ENCODE results near the gene PTPRB. TPM values are rescaled to one million over a fixed set of nuclear protein-coding genes. Genes with fewer than 3 reads are reported as not detected.

The PTPRB gene
- polyA plus RNA-seq, 2 of the 4 experiments (the other 2 are of a cell fraction): 0.34 to 0.57 TPM

DNA sequence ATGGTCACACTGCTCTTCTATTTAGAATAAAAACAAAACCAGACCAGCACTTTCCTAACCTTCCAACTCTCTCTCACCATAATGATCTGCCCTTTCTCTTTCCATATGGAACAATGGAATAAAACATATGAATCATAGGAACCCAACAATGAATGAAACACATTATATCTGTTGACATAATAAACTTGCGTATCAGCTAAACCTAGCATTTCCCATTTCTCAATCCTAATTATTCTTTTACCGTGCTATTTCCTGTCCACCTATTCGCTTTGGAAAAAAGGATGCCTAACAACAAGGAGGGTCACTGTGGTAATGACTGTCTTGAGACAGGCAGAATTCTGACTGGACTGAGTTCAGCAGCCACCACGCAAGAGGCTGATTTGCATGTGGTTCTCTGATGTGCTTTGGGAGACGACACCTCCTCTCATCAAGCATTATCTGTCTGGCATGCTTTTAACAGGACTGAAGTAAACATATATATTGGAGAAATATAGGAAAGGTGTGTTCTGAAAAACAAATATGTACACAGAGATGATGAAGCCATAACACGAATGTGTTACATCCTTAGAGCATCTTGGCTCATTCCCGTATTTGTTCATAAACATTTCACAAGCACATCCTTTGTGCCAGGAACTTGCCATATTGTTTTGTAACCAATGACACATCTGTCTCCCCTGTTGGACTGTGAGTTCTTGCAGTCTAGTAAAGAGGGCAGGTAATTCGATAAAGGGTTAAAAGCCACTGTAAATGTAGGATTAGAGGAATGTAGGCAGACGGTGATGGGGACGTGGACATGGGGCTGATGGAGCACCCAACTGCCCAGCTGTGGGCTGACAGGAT lies 87.7 kb downstream of the PTPRB start:
- ATAC-seq: no peak
- no peak overlapping the region for H3K4me2 ChIP-seq
- H3K9me3 ChIP-seq: no peaks in the 10 kb centered on the region
- CTCF ChIA-PET: no interaction called here
- no peak overlapping the region for H3K27ac ChIP-seq
- peak in 1 of 2 experiments; percentile 14 for DNase-seq (ENCODE audit: low read depth in 1 of 2, low spot score in 1 of 2)
- TF ChIP-seq HOXB5 (CRISPR knock-in tag; IDR thresholded peaks at IDR 0.05): no peak
- H3K4me3 ChIP-seq: no peak overlapping the region
- FAIRE-seq: no peak
- WGBS (ENCODE audit: missing lambda C conversion rate): 38% methylated on average over 10 of the region's 10 CpGs
- POLR2A ChIA-PET: no interaction called here
- H3K4me1 ChIP-seq: no peaks in the 10 kb centered on the region

DNA sequence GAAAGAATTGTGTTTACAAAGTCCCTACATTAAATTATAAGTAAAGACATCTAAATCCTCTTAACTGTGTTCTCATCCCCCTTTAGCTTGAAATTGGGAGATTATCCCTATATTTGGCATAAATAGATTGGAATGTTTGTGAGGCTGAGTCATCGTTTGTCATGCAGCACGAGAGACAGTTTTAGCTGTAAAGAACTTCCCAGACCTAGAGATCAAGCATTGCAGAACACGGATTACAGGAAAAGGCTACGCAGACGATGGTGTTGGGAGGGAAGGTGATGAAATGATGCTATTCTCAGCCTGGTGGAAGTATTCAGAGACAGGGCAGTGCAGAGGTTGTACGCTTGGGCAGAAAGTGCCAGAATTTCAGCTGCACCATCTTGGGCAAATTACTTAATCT lies 93.8 kb downstream of the PTPRB start:
- ATAC-seq (peak; percentile 85 to 95), DNase-seq (ENCODE audit: low read depth in 1 of 2, low spot score in 1 of 2) (peak; percentile 25 to 62), FAIRE-seq (peak; percentile 93)
- 7% methylated on average over 6 of the region's 6 CpGs for WGBS (ENCODE audit: missing lambda C conversion rate)
- CTCF ChIA-PET: interaction anchor here (0.5 to 1.0 kb wide), 2 partner anchors 190 to 665 kb away, joined by 3 read pairs; no protein-coding TSS in a partner anchor
- Histone ChIP-seq H3K27ac (no peak overlapping the region), H3K9me3 (no peaks in the 10 kb centered on the region), H3K4me2 (peak overlapping the region; percentile 35; the same call in 2 of the 3 replicates), H3K4me1 (peaks cover 10% of the 10 kb centered on the region), H3K4me3 (no peak overlapping the region)
- TF ChIP-seq FOSL2 (IDR thresholded peaks at IDR 0.05) (0 out of 2 replicates have a peak, but pooled peaks have one; percentile 22), FOSL2 (CRISPR knock-in tag; IDR thresholded peaks at IDR 0.05) (peak; percentile 67), BHLHE40 (IDR thresholded peaks at IDR 0.05; ENCODE audit: low read depth, low read length) (no peak), ZFP36 (IDR thresholded peaks at IDR 0.05; ENCODE audit: borderline replicate concordance, partially characterized antibody) (peak; percentile 9), MAFK (IDR thresholded peaks at IDR 0.05; ENCODE audit: partially characterized antibody) (peak; percentile 10), CEBPB (IDR thresholded peaks at IDR 0.05) (no peak), RNF2 (IDR thresholded peaks at IDR 0.05; ENCODE audit: borderline replicate concordance, low read depth) (no peak)
- TF ChIP-seq, protein P1, sequence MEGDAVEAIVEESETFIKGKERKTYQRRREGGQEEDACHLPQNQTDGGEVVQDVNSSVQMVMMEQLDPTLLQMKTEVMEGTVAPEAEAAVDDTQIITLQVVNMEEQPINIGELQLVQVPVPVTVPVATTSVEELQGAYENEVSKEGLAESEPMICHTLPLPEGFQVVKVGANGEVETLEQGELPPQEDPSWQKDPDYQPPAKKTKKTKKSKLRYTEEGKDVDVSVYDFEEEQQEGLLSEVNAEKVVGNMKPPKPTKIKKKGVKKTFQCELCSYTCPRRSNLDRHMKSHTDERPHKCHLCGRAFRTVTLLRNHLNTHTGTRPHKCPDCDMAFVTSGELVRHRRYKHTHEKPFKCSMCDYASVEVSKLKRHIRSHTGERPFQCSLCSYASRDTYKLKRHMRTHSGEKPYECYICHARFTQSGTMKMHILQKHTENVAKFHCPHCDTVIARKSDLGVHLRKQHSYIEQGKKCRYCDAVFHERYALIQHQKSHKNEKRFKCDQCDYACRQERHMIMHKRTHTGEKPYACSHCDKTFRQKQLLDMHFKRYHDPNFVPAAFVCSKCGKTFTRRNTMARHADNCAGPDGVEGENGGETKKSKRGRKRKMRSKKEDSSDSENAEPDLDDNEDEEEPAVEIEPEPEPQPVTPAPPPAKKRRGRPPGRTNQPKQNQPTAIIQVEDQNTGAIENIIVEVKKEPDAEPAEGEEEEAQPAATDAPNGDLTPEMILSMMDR (IDR thresholded peaks at IDR 0.05): no peak
- POLR2A ChIA-PET: no interaction called here

DNA sequence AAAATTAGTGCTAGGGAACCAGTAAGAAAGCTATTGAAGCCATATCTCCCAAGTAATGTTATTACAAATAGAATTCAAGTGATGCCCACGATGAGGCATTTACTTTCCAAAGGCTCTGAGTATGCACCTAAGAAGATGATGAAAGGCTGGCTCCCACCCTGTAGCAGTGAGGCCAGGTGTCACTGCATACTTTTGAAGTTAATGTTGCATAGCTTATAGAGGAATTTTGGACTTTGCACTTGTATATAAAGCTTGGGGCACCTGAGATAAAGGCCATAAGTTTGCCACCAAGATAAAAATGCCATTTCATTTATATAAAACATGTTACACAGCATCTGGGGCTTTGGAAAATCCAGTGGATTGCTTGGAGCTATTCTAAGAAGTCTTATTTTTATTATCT lies 96.2 kb downstream of the PTPRB start:
- ATAC-seq (no peak), DNase-seq (ENCODE audit: low read depth in 1 of 2, low spot score in 1 of 2) (no peak), FAIRE-seq (no peak)
- CTCF ChIA-PET: interaction anchor here (1.0 to 1.4 kb wide), 2 partner anchors 12 to 15 kb away, joined by 3 read pairs; no protein-coding TSS in a partner anchor
- H3K4me2 ChIP-seq: no peak overlapping the region
- H3K4me3 ChIP-seq: no peak overlapping the region
- H3K9me3 ChIP-seq: no peaks in the 10 kb centered on the region
- H3K27ac ChIP-seq: no peak overlapping the region
- WGBS (ENCODE audit: missing lambda C conversion rate): 5% methylated on average over 1 of the region's 1 CpG
- POLR2A ChIA-PET: no interaction called here
- H3K4me1 ChIP-seq: peaks cover 10% of the 10 kb centered on the region
- TF ChIP-seq RNF2 (IDR thresholded peaks at IDR 0.05; ENCODE audit: borderline replicate concordance, low read depth): no peak
- TF ChIP-seq, protein P2, sequence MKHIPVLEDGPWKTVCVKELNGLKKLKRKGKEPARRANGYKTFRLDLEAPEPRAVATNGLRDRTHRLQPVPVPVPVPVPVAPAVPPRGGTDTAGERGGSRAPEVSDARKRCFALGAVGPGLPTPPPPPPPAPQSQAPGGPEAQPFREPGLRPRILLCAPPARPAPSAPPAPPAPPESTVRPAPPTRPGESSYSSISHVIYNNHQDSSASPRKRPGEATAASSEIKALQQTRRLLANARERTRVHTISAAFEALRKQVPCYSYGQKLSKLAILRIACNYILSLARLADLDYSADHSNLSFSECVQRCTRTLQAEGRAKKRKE (CRISPR knock-in tag; IDR thresholded peaks at IDR 0.05; ENCODE audit: low read depth): no peak
- TF ChIP-seq NR3C1 (IDR thresholded peaks at IDR 0.05): no peak

DNA sequence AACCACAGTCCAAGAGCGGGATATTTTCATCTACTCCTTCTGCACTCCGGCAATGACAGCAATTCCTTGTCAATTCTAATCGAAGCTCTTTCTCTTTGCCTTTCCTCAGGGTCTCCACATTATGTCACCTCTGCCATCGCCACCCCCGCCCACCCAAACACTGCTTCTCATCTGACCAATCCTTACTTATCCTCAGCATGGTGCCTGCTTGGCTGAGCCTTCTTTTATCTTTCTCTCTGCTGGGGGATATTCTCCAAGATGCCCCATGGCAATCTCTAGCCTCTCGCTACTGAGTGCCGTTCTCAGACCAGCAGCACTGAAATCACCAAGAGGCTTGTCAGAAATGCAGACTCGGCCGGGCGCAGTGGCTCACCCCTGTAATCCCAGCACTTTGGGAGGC lies 100.6 kb downstream of the PTPRB start:
- ATAC-seq (no peak), FAIRE-seq (no peak), DNase-seq (ENCODE audit: low read depth in 1 of 2, low spot score in 1 of 2) (no peak)
- POLR2A ChIA-PET: no interaction called here
- no peak overlapping the region for H3K4me2 ChIP-seq
- WGBS (ENCODE audit: missing lambda C conversion rate): 70% methylated on average over 10 of the region's 10 CpGs
- no peak overlapping the region for H3K4me3 ChIP-seq
- CTCF ChIA-PET: no interaction called here
- no peak overlapping the region for H3K27ac ChIP-seq
- TF ChIP-seq POLR2A (IDR thresholded peaks at IDR 0.05; ENCODE audit: low read length): no peak
- TF ChIP-seq KDM5A (IDR thresholded peaks at IDR 0.05): no peak
- TF ChIP-seq CBX8 (IDR thresholded peaks at IDR 0.05): no peak
- TF ChIP-seq, protein P3, sequence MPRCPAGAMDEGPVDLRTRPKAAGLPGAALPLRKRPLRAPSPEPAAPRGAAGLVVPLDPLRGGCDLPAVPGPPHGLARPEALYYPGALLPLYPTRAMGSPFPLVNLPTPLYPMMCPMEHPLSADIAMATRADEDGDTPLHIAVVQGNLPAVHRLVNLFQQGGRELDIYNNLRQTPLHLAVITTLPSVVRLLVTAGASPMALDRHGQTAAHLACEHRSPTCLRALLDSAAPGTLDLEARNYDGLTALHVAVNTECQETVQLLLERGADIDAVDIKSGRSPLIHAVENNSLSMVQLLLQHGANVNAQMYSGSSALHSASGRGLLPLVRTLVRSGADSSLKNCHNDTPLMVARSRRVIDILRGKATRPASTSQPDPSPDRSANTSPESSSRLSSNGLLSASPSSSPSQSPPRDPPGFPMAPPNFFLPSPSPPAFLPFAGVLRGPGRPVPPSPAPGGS (IDR thresholded peaks at IDR 0.05): no peak
- no peak for TF ChIP-seq PHF8 (IDR thresholded peaks at IDR 0.05; ENCODE audit: borderline replicate concordance, low read depth)
- TF ChIP-seq RFX5 (IDR thresholded peaks at IDR 0.05): no peak
- no peak for TF ChIP-seq HOXB13 (CRISPR knock-in tag; IDR thresholded peaks at IDR 0.05; ENCODE audit: low read depth)
- no peak for TF ChIP-seq HOXB5 (CRISPR knock-in tag; IDR thresholded peaks at IDR 0.05)
- TF ChIP-seq FOSL2 (IDR thresholded peaks at IDR 0.05): no peak
- no peak for TF ChIP-seq FOSL2 (CRISPR knock-in tag; IDR thresholded peaks at IDR 0.05)
- no peaks in the 10 kb centered on the region for H3K4me1 ChIP-seq
- no peaks in the 10 kb centered on the region for H3K9me3 ChIP-seq
